Measurements from ENCODE around the gene PGAP2.

PGAP2 gene

GRCh38 chr11:3831378-3832239, 23.2 kb downstream of the PGAP2 start:
- no peak overlapping the region for H3K4me3 Mint-ChIP-seq
- H3K36me3 Mint-ChIP-seq (ENCODE audit: low read depth), result peaks cover 36% of the 10 kb centered on the region
- peaks cover 11% of the 10 kb centered on the region for H3K4me1 Mint-ChIP-seq
- H3K27me3 Mint-ChIP-seq (ENCODE audit: low read depth), result no peaks in the 10 kb centered on the region
- TF ChIP-seq CTCF (IDR thresholded peaks at IDR 0.05; ENCODE audit: unreplicated experiment in 3 of 3), result no peak
- H3K9me3 Mint-ChIP-seq, result no peaks in the 10 kb centered on the region
- no peak overlapping the region for H3K27ac Mint-ChIP-seq

- peaks cover 27% of the 10 kb centered on the region for H3K36me3 Mint-ChIP-seq (ENCODE audit: low read depth)
- H3K27ac Mint-ChIP-seq, result no peak overlapping the region
- peaks cover 16% of the 10 kb centered on the region for H3K4me1 Mint-ChIP-seq
- no peaks in the 10 kb centered on the region for H3K9me3 Mint-ChIP-seq
- no peaks in the 10 kb centered on the region for H3K27me3 Mint-ChIP-seq (ENCODE audit: low read depth)
- TF ChIP-seq CTCF (IDR thresholded peaks at IDR 0.05; ENCODE audit: unreplicated experiment in 3 of 3), result no peak
- no peak overlapping the region for H3K4me3 Mint-ChIP-seq
Measured at GRCh38 chr11:3832816-3833215, 24.5 kb downstream of the PGAP2 start.

DNA sequence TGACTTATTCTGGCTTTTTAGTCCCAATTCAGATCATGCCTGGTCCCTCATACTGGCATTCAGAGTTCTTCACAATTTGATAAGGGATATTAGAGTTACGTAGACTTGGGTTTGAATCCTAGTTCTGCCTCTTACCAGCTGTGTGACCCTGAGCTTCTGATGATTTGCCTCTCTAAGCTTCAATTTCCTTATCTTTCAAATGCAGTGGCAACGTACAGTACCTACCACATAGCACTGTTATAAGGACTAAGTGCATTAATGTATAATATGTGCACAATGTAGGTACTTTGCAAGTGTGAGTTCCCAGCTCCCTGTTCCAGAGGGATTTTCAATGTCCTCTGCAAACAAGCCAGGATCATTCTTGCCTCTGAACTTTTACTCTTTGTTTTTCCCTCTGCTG, 25.1 kb downstream of the PGAP2 start:
- Mint-ChIP-seq H3K36me3 (ENCODE audit: low read depth) (peaks cover 22% of the 10 kb centered on the region), H3K9me3 (no peaks in the 10 kb centered on the region), H3K27me3 (ENCODE audit: low read depth) (no peaks in the 10 kb centered on the region), H3K4me3 (no peak overlapping the region), H3K27ac (no peak overlapping the region), H3K4me1 (peaks cover 21% of the 10 kb centered on the region)
- TF ChIP-seq CTCF (IDR thresholded peaks at IDR 0.05; ENCODE audit: unreplicated experiment in 3 of 3), result no peak

DNA sequence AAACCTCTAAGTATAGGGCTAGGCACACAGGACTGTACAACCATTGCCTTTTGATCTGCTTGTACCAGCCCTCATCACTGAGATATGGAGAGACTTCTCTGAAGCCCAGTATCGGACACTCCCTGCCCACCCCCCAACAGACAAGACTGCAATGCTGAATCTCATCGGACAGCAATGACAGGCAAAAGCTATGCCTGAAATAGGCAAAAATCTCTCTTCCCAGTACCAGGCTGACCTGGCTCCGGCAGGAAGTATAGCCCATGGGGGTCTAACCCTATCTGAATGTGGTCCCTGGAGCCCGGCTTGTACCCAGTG, 25.9 kb downstream of the PGAP2 start:
- Mint-ChIP-seq H3K27ac (no peak overlapping the region), H3K4me1 (peaks cover 27% of the 10 kb centered on the region), H3K4me3 (no peak overlapping the region), H3K36me3 (ENCODE audit: low read depth) (peaks cover 22% of the 10 kb centered on the region), H3K9me3 (no peaks in the 10 kb centered on the region), H3K27me3 (ENCODE audit: low read depth) (no peaks in the 10 kb centered on the region)
- no peak for TF ChIP-seq CTCF (IDR thresholded peaks at IDR 0.05; ENCODE audit: unreplicated experiment in 3 of 3)

DNA sequence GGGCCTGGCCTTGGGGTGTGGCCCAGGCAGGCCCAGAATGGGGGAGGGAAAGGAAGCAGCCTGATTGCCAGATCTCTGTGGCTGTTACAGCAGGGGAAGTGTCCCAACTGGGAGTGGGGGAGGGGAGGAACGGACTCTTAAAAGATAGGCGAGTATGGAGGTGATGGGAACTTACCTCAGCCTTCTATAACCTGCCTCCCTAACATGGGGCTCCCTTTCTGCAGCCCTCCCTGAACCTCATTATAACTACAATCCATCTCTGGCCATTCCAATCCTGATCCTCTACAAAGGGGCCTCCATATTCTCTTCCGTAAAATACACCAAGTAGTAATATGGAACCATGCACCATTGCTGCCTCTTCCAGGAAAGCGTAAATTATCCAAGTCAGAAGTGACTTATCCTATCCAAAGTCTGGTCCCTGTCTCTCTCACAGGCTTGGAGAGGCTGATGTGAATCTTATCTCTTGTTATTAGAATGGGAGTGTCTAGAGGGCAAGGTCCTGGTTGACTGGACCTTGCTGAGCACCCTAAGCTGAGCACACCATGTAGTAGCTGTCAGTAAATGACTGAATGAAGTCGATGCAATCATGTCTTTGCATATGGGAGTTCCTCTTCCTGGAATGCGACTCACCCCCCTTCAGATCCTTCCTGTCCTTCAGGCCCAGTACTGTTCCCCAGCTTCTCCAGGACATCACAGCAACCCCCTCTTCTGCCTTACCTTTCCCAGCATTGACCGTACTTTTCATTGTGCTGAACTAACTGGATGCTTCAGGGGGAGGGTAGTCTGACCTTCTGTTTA, 26.5 kb downstream of the PGAP2 start:
- Mint-ChIP-seq H3K4me1 (peaks cover 32% of the 10 kb centered on the region), H3K27ac (no peak overlapping the region)

More for the DNA sequence above, 26.5 kb downstream of the PGAP2 start:
- Mint-ChIP-seq H3K9me3 (no peaks in the 10 kb centered on the region), H3K36me3 (ENCODE audit: low read depth) (peaks cover 18% of the 10 kb centered on the region), H3K27me3 (ENCODE audit: low read depth) (no peaks in the 10 kb centered on the region), H3K4me3 (no peak overlapping the region)
- TF ChIP-seq CTCF (IDR thresholded peaks at IDR 0.05; ENCODE audit: unreplicated experiment in 3 of 3), result no peak

Measured in nephron (organoid).